D721Med (cell line): ENCODE data around the gene PXYLP1.
"Not testable (repeated sequence)": the region's sequence is repeated elsewhere in the genome, so short reads cannot be mapped to it uniquely, and the experiment has no call there.

Experiments used
- DNase-seq: peaks from one replicate; pipeline ENCODE4 v3.0.0; 2011; ENCODE audit warnings: low spot score; ENCODE audit not compliant: insufficient read length
- FAIRE-seq: peaks from 2 replicates; lab custom pipeline; 2011; peaks lifted over from hg19 to GRCh38; lab: Jason Lieb, UNC
- CTCF ChIP-seq: IDR thresholded peaks from 2 replicates; pipeline ENCODE4 v1.5.1; 2012; ENCODE audit warnings: mild to moderate bottlenecking, control low read depth; ENCODE audit not compliant: insufficient read depth; ENCODE audit errors: missing control alignments

Gene PXYLP1

GRCh38 chr3:141291559-141292355 is 60.1 kb downstream of the PXYLP1 start:
- FAIRE-seq (no peak), DNase-seq (no peak)
- no peak for TF ChIP-seq CTCF

- DNase-seq = no peak
These were observed 60.9 kb downstream of the PXYLP1 start for GRCh38 chr3:141292356-141293058.

GRCh38 chr3:141294301-141294700 is 62.7 kb downstream of the PXYLP1 start:
- FAIRE-seq (no peak), DNase-seq (no peak)
- no peak for TF ChIP-seq CTCF

More at GRCh38 chr3:141292356-141293058, 60.9 kb downstream of the PXYLP1 start:
- TF ChIP-seq CTCF = no peak
- FAIRE-seq = no peak

- TF ChIP-seq CTCF = no peak
- DNase-seq (no peak), FAIRE-seq (no peak)
These were observed 63.2 kb downstream of the PXYLP1 start for GRCh38 chr3:141294848-141295247.

GRCh38 chr3:141300426-141300825 is 68.8 kb downstream of the PXYLP1 start:
- FAIRE-seq, DNase-seq: not testable (repeated sequence)

DNA sequence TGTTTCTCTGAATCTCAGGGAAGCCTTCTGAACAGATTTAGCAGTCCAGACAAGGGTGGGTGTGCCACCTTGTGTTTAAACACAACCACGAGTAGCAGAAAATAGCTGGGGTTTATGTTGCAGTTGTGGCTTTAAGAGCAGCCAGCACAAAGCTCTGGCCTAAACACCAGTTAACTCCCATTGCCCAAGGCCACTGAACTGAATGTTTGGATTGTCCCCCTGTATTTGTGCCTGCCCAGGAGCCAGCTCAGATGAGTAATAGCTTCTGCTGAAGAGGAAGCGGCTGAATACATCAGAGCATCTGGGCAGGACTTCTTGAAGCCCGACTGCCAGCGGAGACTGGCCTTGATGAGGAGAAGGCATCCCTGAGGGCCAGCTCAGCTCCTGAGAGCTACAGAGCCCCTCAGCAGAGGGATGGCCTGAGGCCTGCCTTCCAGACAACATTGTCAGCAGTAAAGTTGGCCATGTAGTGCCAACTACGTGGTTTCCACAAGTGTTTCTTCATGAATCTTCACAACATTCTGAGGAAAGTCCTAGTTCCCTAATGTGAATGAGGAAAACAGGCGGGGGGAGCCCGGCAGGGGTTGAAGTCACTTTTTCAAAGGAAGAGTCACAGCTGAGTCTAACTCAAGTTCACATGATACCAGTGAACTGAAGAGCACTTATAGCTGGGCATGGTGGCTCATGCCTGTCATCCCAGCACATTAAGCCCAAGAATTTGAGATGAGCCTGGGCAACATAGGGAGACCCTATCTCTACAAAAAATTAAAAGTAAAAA is 70.9 kb downstream of the PXYLP1 start:
- TF ChIP-seq CTCF = no peak
- no peak for DNase-seq
- FAIRE-seq = no peak

GRCh38 chr3:141303481-141304223 is 72.0 kb downstream of the PXYLP1 start:
- DNase-seq (peak; percentile 85), FAIRE-seq (no peak)
- TF ChIP-seq CTCF = peak; percentile 70
